ENCODE data around the gene GPR155.

DNA sequence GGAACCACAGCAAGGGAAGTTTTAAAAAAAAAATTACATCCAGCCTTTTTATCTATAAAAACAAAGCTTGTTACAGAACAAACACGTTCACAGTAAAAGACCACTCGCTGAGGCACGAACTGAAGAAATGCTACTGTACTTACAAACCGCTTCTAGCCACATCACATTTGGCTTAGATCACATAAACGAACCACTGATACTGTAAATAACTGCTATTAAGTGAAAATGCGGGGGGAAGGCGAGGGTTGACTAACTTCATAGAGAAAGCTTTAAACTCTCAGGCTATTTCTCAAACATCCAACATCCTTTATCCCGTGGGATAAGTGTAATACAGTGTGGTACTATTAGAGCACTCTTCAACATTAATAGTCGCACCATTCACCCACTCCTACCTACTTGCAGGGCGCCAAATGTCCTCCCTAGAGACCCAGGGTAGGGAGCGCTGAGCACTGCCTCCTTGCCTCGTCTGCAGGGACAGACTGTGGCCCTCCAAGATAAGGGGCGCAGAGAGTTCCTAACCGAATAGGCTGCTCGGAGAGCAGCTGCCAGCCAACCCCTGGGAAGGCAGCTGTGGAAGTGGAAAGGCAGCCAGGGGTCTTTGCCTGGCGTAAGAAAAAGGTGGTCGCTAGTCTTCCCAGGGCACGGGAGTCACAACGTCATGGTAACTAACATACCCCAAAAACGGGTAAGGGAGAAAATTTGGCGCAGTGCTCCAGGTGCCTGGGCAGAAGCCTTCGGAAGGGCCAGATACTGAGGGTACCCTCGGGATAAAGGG lies 854 bp downstream of the GPR155 start:
- TF ChIP-seq ZFX (IDR thresholded peaks at IDR 0.05) = no peak
- TF ChIP-seq, protein P1, sequence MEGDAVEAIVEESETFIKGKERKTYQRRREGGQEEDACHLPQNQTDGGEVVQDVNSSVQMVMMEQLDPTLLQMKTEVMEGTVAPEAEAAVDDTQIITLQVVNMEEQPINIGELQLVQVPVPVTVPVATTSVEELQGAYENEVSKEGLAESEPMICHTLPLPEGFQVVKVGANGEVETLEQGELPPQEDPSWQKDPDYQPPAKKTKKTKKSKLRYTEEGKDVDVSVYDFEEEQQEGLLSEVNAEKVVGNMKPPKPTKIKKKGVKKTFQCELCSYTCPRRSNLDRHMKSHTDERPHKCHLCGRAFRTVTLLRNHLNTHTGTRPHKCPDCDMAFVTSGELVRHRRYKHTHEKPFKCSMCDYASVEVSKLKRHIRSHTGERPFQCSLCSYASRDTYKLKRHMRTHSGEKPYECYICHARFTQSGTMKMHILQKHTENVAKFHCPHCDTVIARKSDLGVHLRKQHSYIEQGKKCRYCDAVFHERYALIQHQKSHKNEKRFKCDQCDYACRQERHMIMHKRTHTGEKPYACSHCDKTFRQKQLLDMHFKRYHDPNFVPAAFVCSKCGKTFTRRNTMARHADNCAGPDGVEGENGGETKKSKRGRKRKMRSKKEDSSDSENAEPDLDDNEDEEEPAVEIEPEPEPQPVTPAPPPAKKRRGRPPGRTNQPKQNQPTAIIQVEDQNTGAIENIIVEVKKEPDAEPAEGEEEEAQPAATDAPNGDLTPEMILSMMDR (conservative IDR thresholded peaks at IDR 0.05) = no peak

All from C4-2B (cell line).